Cardiac muscle cell (in vitro differentiated cells and primary cell): ENCODE measurements around the gene TRAFD1. TPM values are rescaled to one million over a fixed set of nuclear protein-coding genes. Genes with fewer than 3 reads are reported as not detected.

Experiments
- DNase-seq, 2 donors: peaks; one replicate each; pipeline versions ENCODE4 v3.0.0 to v3.0.0-alpha.2; 2010 to 2017; ENCODE audit warnings: low read depth in 1 of 2, low spot score in 1 of 2
- H3K27ac ChIP-seq: fragments of 200-600 bp; sonication (generic); 2 replicates; pipeline ENCODE4 v1.5.1; 2016
- H3K27me3 ChIP-seq: fragments of 200-600 bp; sonication (generic); 2 replicates; pipeline ENCODE4 v1.6.0; 2016; ENCODE audit warnings: control low read depth
- H3K36me3 ChIP-seq: fragments of 200-600 bp; sonication (generic); 2 replicates; pipeline ENCODE4 v1.5.1; 2016; ENCODE audit warnings: control low read depth
- H3K4me1 ChIP-seq: fragments of 200-600 bp; sonication (generic); 2 replicates; pipeline ENCODE4 v1.8.1; 2017; ENCODE audit warnings: low read depth, mild to moderate bottlenecking, mixed run types
- H3K4me3 ChIP-seq: fragments of 200-600 bp; sonication (generic); 2 replicates; pipeline ENCODE4 v1.5.1; 2016; ENCODE audit warnings: mild to moderate bottlenecking
- H3K9me3 ChIP-seq: fragments of 200-600 bp; sonication (generic); 2 replicates; pipeline ENCODE4 v1.5.1; 2017; ENCODE audit warnings: low read depth, mild to moderate bottlenecking, control low read depth
- polyA plus RNA-seq: library from polyadenylated mRNA; unstranded; fragments of >200 nt; fragmentation: Nextera tagmentation; extraction: Ambion mirVana; gene quantifications from 2 replicates; pipeline ENCODE4 v1.2.1, GENCODE V29; 2016
- total RNA-seq: library from RNA; depleted of rRNA; stranded (reverse); fragments of >200 nt; gene quantifications from 2 replicates; pipeline ENCODE4 v1.2.3, GENCODE V29; 2016
- TF ChIP-seq, protein P1 (sequence below): IDR thresholded peaks from 2 replicates; pipeline ENCODE4 v1.5.1; 2012; ENCODE audit warnings: low read depth, mild to moderate bottlenecking, low read length

The TRAFD1 gene
- total and polyA plus RNA-seq, 2 experiments from 2014 or later: 41.3 to 60.6 TPM

DNA sequence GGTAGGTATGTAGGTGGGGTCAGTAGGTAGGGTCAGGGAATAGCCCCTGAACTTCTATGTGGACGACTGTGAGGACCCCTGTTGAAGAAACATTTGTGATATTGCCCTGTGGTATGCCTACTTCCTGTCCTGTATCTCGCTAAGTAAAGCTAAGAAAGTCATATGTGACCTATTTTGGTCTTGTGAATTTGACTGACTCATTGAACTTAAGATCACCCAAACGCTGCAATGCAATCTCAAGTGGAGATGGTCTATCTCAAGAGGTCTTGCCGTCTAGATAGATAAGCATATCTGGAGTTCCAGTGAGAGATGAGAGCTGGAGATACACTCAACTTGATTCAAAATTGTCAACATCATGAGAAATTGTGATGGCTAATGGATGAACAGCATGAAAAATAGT lies 73.8 kb downstream of the TRAFD1 start:
- TF ChIP-seq, protein P1, sequence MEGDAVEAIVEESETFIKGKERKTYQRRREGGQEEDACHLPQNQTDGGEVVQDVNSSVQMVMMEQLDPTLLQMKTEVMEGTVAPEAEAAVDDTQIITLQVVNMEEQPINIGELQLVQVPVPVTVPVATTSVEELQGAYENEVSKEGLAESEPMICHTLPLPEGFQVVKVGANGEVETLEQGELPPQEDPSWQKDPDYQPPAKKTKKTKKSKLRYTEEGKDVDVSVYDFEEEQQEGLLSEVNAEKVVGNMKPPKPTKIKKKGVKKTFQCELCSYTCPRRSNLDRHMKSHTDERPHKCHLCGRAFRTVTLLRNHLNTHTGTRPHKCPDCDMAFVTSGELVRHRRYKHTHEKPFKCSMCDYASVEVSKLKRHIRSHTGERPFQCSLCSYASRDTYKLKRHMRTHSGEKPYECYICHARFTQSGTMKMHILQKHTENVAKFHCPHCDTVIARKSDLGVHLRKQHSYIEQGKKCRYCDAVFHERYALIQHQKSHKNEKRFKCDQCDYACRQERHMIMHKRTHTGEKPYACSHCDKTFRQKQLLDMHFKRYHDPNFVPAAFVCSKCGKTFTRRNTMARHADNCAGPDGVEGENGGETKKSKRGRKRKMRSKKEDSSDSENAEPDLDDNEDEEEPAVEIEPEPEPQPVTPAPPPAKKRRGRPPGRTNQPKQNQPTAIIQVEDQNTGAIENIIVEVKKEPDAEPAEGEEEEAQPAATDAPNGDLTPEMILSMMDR: no peak
- Histone ChIP-seq H3K4me1 (peaks cover 12% of the 10 kb centered on the region), H3K4me3 (no peak overlapping the region), H3K9me3 (no peaks in the 10 kb centered on the region), H3K27ac (peak overlapping the region; percentile 75), H3K27me3 (no peaks in the 10 kb centered on the region), H3K36me3 (peaks cover 52% of the 10 kb centered on the region)
- DNase-seq: no peak

Other genes starting within 250 kb of the TRAFD1 start
- 12.9 and 16.6 TPM in 2 replicates for gene TMEM116, start 112.4 kb upstream of the TRAFD1 start, total RNA-seq
- gene TMEM116, start 112.4 kb upstream of the TRAFD1 start, polyA plus RNA-seq: 30.4 and 33.8 TPM in 2 replicates
- 105 TPM in 2 replicates for gene ERP29, start 112.1 kb upstream of the TRAFD1 start, total RNA-seq
- 131 and 150 TPM in 2 replicates for gene ERP29, start 112.1 kb upstream of the TRAFD1 start, polyA plus RNA-seq
- gene NAA25, start 16.8 kb upstream of the TRAFD1 start, total RNA-seq: 12.3 and 25.9 TPM in 2 replicates
- 30.6 and 46.7 TPM in 2 replicates for gene NAA25, start 16.8 kb upstream of the TRAFD1 start, polyA plus RNA-seq